GM19240 (cell line): ENCODE data around the gene MYOZ1.
"Not testable (repeated sequence)": the region's sequence is repeated elsewhere in the genome, so short reads cannot be mapped to it uniquely, and the experiment has no call there.

ENCODE experiments used
- DNase-seq: peaks from one replicate; pipeline ENCODE4 v3.0.0; 2011; ENCODE audit warnings: low spot score; ENCODE audit not compliant: insufficient read length

MYOZ1 gene

DNA sequence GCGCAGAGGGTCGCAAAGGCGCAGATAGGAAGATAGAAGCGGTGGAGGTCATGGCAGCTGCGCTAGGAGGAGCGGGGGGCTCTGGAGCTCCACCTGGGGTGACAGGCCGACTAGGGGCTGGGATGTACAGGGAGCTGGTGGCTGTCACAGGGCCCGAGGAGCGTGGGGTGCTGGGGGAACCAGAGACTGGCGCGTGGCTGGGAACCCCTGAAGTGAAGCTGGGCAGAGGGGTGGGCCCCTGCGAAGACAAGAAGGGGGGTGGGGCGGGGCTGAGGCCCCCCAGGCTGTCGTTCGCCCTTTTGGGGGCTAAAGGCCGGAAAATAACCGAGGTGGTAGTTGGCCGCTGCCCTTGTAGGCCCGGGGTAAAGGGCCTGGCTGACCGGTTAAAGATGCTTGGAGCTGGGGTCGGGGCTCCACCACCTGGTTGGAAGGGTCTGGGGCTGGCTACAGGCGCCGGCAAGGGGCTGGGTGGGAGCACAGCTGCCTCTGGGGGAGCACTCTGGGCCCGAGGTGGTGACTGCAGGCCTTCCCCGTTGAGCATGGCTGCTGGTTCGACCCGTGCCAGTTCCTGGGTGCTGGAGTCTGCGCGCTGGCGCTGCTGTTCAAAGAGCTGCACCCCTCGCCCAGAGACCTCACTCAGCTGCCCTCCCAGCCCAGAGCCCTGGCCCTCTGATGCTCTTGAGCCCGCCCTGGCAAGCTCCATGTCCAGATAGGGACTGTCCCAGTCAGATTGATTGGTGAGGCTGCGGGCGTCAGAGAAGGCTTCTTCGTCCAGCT is 6.8 kb upstream of the MYOZ1 start:
- no peak for DNase-seq

DNA sequence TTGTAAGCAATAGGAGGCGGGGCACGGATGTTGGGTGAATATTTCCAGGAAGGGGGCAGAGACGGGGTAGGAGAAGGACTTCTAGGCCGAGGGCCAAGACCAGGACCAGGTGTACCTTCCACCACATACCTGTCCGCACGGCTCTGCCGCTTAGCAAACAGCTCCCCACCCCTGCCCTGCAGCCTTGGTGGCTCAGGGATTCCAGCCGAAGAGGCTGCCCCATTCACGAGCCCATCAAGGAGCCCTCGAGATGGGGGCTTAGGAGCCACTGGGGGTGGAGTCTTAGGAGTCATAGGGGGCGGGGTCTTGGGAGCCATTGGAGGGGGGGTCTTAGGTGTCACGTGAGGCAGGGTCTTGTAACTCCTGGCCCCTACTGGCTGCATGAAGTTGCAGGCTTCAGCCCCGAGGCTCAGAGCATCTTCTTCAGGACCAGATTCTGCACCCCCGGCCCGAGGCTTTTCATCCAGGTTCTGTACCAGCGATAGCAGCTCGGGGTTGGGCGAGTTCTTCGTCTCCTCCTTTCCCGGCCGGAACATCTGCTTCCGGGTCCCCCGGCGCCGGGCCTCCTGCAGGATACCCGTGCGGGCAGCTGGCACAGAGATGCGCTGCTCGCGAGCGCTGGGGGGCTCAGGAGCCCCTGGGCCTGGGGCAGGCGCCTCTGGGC is 6.1 kb upstream of the MYOZ1 start:
- DNase-seq = no peak

GRCh38 chr10:73646598-73647041 is 5.3 kb upstream of the MYOZ1 start:
- DNase-seq = no peak

GRCh38 chr10:73645251-73645650 is 4.0 kb upstream of the MYOZ1 start:
- no peak for DNase-seq

- DNase-seq = no peak
These were observed 3.5 kb upstream of the MYOZ1 start for GRCh38 chr10:73644767-73645166.

DNA sequence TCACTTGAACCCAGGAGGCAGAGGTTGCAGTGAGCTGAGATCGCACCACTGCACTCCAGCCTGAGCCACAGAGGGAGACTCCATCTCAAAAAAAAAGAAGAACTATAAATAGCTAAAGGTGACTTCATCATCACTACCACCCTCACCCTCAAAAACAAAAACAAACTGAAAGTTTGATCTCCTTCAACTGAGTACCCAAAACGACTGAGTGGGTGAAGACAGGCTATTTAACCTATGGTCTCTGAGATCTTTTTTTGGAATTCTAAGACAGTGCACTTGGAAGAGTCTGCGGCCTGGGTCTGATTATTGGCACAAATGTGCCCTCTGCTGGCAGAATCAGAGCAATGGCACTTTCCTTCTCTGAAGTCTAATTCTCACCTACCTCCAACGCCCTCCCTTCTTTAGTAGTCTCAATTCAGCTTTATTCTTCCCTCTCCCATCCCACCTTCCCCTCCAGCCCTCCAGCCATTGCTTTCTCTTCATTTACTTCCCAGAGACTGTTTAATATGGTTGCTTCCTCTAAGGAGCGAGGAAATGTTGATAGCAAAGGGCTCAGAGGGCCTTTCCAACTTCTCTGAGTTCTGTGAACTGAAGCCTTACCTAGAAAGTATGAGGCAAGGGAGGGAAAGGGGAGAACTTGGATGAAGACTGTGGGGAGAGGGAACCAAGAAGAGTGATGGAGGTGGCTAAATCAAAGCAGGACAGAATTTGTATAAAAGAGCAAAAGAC is 2.9 kb upstream of the MYOZ1 start:
- DNase-seq = peak; percentile 69

- no peak for DNase-seq
These were observed 2.1 kb upstream of the MYOZ1 start for GRCh38 chr10:73643362-73643761.

DNA sequence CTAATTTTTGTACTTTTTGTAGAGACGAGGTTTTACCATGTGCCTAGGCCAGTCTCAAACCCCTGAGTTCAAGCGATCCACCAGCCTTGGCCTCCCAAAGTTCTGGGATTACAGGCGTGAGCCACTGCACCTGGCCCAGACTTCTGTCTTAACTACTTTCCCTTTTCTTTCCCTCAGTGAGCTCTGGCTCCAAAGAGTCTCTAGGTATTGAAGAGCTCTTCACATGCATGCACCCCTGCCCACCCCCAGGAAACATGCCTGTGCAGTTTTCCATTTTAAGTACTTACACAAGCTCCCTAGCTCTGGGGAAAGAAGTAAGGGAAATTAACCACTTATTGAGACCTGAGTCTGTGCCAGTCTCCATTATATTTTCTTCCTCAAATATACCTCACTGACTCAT is 2.0 kb downstream of the MYOZ1 start:
- DNase-seq = no peak

- DNase-seq = no peak
These were observed 5.5 kb downstream of the MYOZ1 start for GRCh38 chr10:73635781-73636180.

DNA sequence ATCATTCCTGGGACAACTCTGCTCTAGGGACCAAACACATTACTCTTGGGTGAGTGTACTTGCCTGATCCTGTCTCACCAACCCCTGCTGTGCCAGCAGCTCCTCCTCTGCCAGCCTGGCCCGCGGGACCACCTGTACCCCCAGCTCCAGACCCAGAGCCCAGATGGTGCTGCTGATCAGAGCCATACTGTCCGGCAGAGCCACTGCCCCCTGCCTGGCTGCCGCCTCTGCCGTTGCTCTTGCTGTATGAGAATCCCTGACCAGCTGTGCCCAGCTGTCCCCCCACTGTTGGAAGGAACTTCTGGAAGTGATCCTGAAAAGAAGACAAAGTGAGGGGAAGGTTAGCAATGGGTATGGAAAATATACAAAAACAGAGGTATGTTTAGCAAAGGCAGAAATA is 6.9 kb downstream of the MYOZ1 start:
- no peak for DNase-seq

GRCh38 chr10:73629165-73629564 is 12.1 kb downstream of the MYOZ1 start:
- DNase-seq = no peak

GRCh38 chr10:73628405-73628804 is 12.9 kb downstream of the MYOZ1 start:
- no peak for DNase-seq

- DNase-seq = no peak
These were observed 14.0 kb downstream of the MYOZ1 start for GRCh38 chr10:73627300-73627699.

GRCh38 chr10:73625884-73626752 is 15.2 kb downstream of the MYOZ1 start:
- DNase-seq = peak; percentile 95

DNA sequence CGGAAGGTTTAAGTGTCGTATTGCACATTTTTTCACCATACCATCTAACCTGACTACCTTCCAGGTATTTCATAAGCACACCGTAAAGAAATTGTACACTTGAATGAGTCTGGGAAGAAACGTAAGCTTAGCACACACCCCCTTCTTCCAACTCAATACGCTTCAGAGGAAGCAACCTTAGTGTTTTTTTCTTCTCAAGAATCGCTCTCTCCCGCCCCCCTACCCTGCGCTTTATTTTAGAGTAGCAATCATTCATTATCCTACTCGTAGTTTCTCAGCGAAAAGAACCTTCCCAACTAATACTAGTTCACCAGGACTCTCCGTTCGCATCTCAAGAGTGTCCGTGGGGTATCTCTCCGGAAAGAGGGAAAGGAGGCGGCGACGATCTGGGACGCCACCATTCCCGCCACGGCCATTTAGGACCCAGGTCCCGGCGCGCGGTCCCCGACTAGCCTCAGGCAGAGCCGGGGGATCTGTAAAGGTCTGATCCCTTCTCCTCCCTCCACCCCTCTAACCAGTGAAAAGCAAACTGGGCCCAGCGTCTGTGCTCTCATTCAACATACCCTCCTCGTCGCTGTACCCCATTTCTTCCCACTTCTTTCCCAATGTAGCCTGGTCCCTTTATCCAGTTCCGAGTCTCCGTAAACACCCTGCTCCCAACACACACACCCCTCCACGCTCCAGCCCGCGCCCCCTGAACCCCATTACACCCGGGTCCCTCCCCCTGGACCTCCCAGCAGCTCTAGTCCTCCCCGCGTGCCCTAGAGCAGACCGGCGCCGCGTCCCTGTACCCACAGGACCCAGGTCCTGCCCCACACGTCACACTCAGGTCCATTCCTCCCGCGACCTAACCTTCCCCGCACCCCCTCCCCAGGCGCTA is 16.0 kb downstream of the MYOZ1 start:
- no peak for DNase-seq

- no peak for DNase-seq
These were observed 18.2 kb downstream of the MYOZ1 start for GRCh38 chr10:73623056-73623455.

DNA sequence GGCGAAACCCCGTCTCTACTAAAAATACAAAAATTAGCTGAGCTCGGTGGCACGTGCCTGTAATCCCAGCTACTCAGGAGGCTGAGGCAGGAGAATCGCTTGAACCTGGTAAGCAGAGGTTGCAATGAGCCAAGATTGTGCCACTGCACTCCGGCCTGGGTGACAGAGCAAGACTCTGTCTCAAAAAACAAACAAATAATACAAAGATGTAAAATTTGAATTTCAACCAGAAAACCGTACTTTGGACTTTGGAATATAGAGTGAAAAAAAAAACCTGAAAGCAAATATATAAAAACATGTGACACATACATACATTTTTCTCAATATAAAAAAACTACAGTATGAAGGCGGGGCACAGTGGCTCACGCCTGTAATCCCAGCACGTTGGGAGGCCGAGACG is 20.3 kb downstream of the MYOZ1 start:
- not testable (repeated sequence) for DNase-seq

GRCh38 chr10:73617143-73617542 is 24.1 kb downstream of the MYOZ1 start:
- not testable (repeated sequence) for DNase-seq

GRCh38 chr10:73614720-73615119 is 26.6 kb downstream of the MYOZ1 start:
- no peak for DNase-seq

DNA sequence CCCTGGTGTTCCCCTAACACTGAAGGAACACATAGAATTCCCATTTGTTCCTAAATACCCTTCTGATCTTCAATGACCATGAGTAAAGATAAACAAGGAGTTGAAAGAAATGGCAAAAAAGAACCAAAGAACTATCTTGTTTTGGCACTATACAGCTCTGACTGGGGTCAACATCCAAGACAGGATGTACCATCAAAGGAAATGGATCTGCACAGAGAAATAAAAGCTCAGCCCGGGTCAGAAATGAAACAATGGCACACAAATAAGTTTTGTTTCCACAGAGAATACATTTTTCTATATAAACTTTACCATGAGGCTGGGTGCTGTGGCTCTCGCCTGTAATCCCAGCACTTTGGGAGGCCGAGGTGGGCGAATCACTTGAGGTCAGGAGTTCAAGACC is 32.2 kb downstream of the MYOZ1 start:
- DNase-seq = no peak
